Measurements from ENCODE around the gene S100A14. TPM values are rescaled to one million over a fixed set of nuclear protein-coding genes. Genes with fewer than 3 reads are reported as not detected.

S100A14 gene
- total and polyA plus RNA-seq, 9 of the 15 experiments (the other 6 are each of a cell fraction or from before 2014, with no cell fraction given): 0.10 to 0.64 (median 0.24) TPM; not detected in 3

GRCh38 chr1:153658400-153659174, 42.5 kb upstream of the S100A14 start, which contains the start of gene SNAPIN (continued):
- TF ChIP-seq ZNF121 (CRISPR knock-in tag; conservative IDR thresholded peaks at IDR 0.05) (no peak), POLR2H (tag; IDR thresholded peaks at IDR 0.05; ENCODE audit: low read depth) (0 out of 2 replicates have a peak, but pooled peaks have one; percentile 21), CC2D1A (IDR thresholded peaks at IDR 0.05) (no peak), RBM15 (IDR thresholded peaks at IDR 0.05; ENCODE audit: insufficient read depth, low read length) (no peak), CBX1 (IDR thresholded peaks at IDR 0.05; ENCODE audit: low read depth) (no peak; the same call in 1 of the 2 replicates), CCAR2 (IDR thresholded peaks at IDR 0.05; ENCODE audit: low read depth, low read length) (no peak), ZNF140 (CRISPR knock-in tag; IDR thresholded peaks at IDR 0.05) (no peak), NCOR1 (IDR thresholded peaks at IDR 0.05) (no peak), CXXC5 (CRISPR knock-in tag; IDR thresholded peaks at IDR 0.05) (peak; percentile 80), SUPT5H (IDR thresholded peaks at IDR 0.05) (peak; percentile 86), PRPF4 (IDR thresholded peaks at IDR 0.05; ENCODE audit: insufficient read depth, low read depth, low read length, poor library complexity, severe bottlenecking) (no peak), ZNF780A (CRISPR knock-in tag; IDR thresholded peaks at IDR 0.05) (no peak), PTRF (tag; IDR thresholded peaks at IDR 0.05) (no peak), XRCC3 (IDR thresholded peaks at IDR 0.05) (no peak), SMAD4 (CRISPR knock-in tag; conservative IDR thresholded peaks at IDR 0.05) (peak; percentile 31; the same call in 1 of the 2 replicates), ZNF232 (CRISPR knock-in tag; IDR thresholded peaks at IDR 0.05) (no peak), TAF1 (IDR thresholded peaks at IDR 0.05; ENCODE audit: control insufficient read depth, extremely low read depth, insufficient read depth, low read length, severe bottlenecking) (no peak), KLF10 (CRISPR knock-in tag; IDR thresholded peaks at IDR 0.05) (no peak)
- TF ChIP-seq, protein P1, sequence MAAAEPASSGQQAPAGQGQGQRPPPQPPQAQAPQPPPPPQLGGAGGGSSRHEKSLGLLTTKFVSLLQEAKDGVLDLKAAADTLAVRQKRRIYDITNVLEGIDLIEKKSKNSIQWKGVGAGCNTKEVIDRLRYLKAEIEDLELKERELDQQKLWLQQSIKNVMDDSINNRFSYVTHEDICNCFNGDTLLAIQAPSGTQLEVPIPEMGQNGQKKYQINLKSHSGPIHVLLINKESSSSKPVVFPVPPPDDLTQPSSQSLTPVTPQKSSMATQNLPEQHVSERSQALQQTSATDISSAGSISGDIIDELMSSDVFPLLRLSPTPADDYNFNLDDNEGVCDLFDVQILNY (CRISPR knock-in tag; IDR thresholded peaks at IDR 0.05): no peak
- TF ChIP-seq, protein P2, sequence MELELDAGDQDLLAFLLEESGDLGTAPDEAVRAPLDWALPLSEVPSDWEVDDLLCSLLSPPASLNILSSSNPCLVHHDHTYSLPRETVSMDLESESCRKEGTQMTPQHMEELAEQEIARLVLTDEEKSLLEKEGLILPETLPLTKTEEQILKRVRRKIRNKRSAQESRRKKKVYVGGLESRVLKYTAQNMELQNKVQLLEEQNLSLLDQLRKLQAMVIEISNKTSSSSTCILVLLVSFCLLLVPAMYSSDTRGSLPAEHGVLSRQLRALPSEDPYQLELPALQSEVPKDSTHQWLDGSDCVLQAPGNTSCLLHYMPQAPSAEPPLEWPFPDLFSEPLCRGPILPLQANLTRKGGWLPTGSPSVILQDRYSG (tag; conservative IDR thresholded peaks at IDR 0.05; ENCODE audit: low read depth): no peak
- TF ChIP-seq, protein P3, sequence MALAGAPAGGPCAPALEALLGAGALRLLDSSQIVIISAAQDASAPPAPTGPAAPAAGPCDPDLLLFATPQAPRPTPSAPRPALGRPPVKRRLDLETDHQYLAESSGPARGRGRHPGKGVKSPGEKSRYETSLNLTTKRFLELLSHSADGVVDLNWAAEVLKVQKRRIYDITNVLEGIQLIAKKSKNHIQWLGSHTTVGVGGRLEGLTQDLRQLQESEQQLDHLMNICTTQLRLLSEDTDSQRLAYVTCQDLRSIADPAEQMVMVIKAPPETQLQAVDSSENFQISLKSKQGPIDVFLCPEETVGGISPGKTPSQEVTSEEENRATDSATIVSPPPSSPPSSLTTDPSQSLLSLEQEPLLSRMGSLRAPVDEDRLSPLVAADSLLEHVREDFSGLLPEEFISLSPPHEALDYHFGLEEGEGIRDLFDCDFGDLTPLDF (CRISPR knock-in tag; IDR thresholded peaks at IDR 0.05): 0 out of 2 replicates have a peak, but pooled peaks have one; percentile 12
- TF ChIP-seq, protein P4, sequence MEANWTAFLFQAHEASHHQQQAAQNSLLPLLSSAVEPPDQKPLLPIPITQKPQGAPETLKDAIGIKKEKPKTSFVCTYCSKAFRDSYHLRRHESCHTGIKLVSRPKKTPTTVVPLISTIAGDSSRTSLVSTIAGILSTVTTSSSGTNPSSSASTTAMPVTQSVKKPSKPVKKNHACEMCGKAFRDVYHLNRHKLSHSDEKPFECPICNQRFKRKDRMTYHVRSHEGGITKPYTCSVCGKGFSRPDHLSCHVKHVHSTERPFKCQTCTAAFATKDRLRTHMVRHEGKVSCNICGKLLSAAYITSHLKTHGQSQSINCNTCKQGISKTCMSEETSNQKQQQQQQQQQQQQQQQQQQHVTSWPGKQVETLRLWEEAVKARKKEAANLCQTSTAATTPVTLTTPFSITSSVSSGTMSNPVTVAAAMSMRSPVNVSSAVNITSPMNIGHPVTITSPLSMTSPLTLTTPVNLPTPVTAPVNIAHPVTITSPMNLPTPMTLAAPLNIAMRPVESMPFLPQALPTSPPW (CRISPR knock-in tag; IDR thresholded peaks at IDR 0.05): peak; percentile 89
- TF ChIP-seq, protein P5, sequence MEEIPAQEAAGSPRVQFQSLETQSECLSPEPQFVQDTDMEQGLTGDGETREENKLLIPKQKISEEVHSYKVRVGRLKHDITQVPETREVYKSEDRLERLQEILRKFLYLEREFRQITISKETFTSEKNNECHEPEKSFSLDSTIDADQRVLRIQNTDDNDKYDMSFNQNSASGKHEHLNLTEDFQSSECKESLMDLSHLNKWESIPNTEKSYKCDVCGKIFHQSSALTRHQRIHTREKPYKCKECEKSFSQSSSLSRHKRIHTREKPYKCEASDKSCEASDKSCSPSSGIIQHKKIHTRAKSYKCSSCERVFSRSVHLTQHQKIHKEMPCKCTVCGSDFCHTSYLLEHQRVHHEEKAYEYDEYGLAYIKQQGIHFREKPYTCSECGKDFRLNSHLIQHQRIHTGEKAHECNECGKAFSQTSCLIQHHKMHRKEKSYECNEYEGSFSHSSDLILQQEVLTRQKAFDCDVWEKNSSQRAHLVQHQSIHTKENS (CRISPR knock-in tag; IDR thresholded peaks at IDR 0.05): no peak

Measured in K562 (cell line).